ENCODE measurements around the gene CTNND2. TPM values are rescaled to one million over a fixed set of nuclear protein-coding genes. Genes with fewer than 3 reads are reported as not detected.

Gene CTNND2
- total RNA-seq, 1 experiment from 2014 or later: 7.0 TPM

GRCh38 chr5:11322133-11322532 is 582.1 kb downstream of the CTNND2 start:
- Mint-ChIP-seq H3K27me3 (ENCODE audit: low read depth) (no peaks in the 10 kb centered on the region; the same call in 1 of the 2 replicates), H3K4me3 (no peak overlapping the region), H3K27ac (no peak overlapping the region), H3K36me3 (ENCODE audit: insufficient read depth in 1 of 3, low read depth in 3 of 3) (peaks cover 0 to 9% (median 4%) of the 10 kb centered on the region in 3 experiments; a peak in 4 of 7 replicates), H3K9me3 (no peaks in the 10 kb centered on the region; a peak in 1 of 5 replicates), H3K4me1 (peaks cover 11 to 13% of the 10 kb centered on the region in 2 experiments)
- no peak overlapping the region for H4K8ac ChIP-seq (replicated peaks; ENCODE audit: insufficient read length, low read depth, low read length)
- WGBS (ENCODE audit: extremely low coverage, insufficient read length, low lambda C conversion rate): no CpG with 5 or more reads among the region's 2 CpGs
- no peak overlapping the region for H3K14ac ChIP-seq (ENCODE audit: insufficient read depth, low read length)
- H3T11ph ChIP-seq (ENCODE audit: low read length): no peak overlapping the region
- no peak overlapping the region for H2AK5ac ChIP-seq (ENCODE audit: insufficient read length, low read length)
- no peak overlapping the region for H3K56ac ChIP-seq (ENCODE audit: insufficient read length, low read depth, low read length)
- H3K9ac ChIP-seq (ENCODE audit: extremely low read depth, insufficient read length, low read length): no peak overlapping the region
- no peak overlapping the region for H3K27ac ChIP-seq (ENCODE audit: insufficient read length, low read depth, low read length)
- no peak overlapping the region for H2BK5ac ChIP-seq (ENCODE audit: insufficient read length, low read length)
- H4K5ac ChIP-seq (ENCODE audit: insufficient read length, low read depth, low read length): no peak overlapping the region
- H2BK12ac ChIP-seq (ENCODE audit: insufficient read length, low read depth, low read length): no peak overlapping the region
- H3K4ac ChIP-seq (ENCODE audit: low read depth, low read length): no peak overlapping the region
- no peak overlapping the region for H2BK20ac ChIP-seq (ENCODE audit: low read depth, low read length, poor library complexity, severe bottlenecking)
- H3K27me3 ChIP-seq (ENCODE audit: insufficient read depth, low read length): no peaks in the 10 kb centered on the region
- DNase-seq: no peak
- no peaks in the 10 kb centered on the region for H3K4me1 ChIP-seq (ENCODE audit: insufficient read depth, low read length)
- H3K4me2 ChIP-seq (ENCODE audit: insufficient read depth, insufficient read length, low read length): no peak overlapping the region
- H2AFZ ChIP-seq (ENCODE audit: low read length): no peak overlapping the region
- H3K23ac ChIP-seq (ENCODE audit: insufficient read length, low read depth, low read length): no peak overlapping the region
- no peak overlapping the region for H2BK120ac ChIP-seq (ENCODE audit: low read depth, low read length, poor library complexity, severe bottlenecking)
- no peaks in the 10 kb centered on the region for H3K79me1 ChIP-seq (ENCODE audit: insufficient read depth, low read depth, low read length, poor library complexity, severe bottlenecking)
- no peaks in the 10 kb centered on the region for H3K23me2 ChIP-seq (ENCODE audit: insufficient read length, low read depth, low read length, poor library complexity, severe bottlenecking)
- no peak overlapping the region for H2BK15ac ChIP-seq (ENCODE audit: low read depth, low read length)
- H3K79me2 ChIP-seq (ENCODE audit: insufficient read depth, low read length): no peaks in the 10 kb centered on the region
- H3K9me3 ChIP-seq (ENCODE audit: control insufficient read depth, low read depth, low read length): no peaks in the 10 kb centered on the region
- no peaks in the 10 kb centered on the region for H4K20me1 ChIP-seq (ENCODE audit: control insufficient read depth, insufficient read depth, insufficient read length)
- no peak overlapping the region for H3K18ac ChIP-seq (ENCODE audit: insufficient read length, low read depth, low read length)
- H4K91ac ChIP-seq (ENCODE audit: insufficient read length, low read depth, low read length): no peak overlapping the region
- TF ChIP-seq CTCF (conservative IDR thresholded peaks at IDR 0.05): no peak
